ENCODE measurements around the gene TMBIM6. TPM values are rescaled to one million over a fixed set of nuclear protein-coding genes. Genes with fewer than 3 reads are reported as not detected.

Gene TMBIM6
- total and polyA plus RNA-seq, 9 of the 15 experiments (the other 6 are each of a cell fraction or from before 2014, with no cell fraction given), result 147 to 1,288 (median 352) TPM

DNA sequence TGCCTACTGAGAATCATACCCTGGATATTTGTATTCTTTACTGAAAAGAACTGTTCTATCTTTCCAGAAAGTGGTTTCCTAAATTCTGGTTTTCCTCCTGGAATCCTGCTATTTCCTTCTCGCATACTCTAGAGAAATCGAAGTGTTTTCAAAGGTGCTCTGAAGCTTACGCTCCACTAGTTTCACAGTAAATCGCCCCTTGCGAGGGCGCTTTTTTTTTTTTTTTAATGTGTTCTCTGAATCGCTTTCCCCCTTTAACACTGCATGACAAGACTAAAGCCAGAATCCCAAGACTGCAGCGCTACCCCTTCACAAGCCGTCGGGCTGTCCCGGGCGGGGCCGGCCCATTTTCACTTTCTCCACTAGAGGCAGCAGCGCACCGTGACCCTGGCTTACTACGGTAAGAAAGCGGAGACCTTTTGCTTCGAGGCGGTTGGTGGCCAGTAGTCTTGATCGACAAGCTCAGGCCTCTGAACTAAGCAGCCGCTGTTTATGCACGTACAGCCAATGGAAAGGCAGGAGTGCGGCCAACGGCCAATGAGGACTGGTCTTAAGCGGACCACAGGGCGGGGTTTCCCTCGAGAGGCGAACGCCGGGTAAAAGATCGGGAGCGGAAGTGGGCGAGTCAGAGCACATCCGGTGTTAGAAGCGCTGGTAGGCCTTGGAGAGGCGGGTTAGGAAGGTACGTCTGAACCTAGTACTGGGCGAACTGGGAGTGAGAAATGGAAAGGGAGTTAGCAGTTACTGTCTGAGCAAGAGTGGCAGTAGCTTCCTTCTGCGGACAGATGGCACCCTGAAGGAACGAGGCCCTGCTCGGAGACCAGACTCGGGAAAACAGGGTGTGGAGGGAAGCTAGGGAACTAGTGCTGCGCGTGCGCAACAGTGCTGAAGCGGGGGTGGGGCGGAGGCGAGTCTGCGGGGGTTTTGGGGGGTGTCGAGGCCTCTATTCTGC lies at the start of gene TMBIM6 (continued):
- TF ChIP-seq, protein P1, sequence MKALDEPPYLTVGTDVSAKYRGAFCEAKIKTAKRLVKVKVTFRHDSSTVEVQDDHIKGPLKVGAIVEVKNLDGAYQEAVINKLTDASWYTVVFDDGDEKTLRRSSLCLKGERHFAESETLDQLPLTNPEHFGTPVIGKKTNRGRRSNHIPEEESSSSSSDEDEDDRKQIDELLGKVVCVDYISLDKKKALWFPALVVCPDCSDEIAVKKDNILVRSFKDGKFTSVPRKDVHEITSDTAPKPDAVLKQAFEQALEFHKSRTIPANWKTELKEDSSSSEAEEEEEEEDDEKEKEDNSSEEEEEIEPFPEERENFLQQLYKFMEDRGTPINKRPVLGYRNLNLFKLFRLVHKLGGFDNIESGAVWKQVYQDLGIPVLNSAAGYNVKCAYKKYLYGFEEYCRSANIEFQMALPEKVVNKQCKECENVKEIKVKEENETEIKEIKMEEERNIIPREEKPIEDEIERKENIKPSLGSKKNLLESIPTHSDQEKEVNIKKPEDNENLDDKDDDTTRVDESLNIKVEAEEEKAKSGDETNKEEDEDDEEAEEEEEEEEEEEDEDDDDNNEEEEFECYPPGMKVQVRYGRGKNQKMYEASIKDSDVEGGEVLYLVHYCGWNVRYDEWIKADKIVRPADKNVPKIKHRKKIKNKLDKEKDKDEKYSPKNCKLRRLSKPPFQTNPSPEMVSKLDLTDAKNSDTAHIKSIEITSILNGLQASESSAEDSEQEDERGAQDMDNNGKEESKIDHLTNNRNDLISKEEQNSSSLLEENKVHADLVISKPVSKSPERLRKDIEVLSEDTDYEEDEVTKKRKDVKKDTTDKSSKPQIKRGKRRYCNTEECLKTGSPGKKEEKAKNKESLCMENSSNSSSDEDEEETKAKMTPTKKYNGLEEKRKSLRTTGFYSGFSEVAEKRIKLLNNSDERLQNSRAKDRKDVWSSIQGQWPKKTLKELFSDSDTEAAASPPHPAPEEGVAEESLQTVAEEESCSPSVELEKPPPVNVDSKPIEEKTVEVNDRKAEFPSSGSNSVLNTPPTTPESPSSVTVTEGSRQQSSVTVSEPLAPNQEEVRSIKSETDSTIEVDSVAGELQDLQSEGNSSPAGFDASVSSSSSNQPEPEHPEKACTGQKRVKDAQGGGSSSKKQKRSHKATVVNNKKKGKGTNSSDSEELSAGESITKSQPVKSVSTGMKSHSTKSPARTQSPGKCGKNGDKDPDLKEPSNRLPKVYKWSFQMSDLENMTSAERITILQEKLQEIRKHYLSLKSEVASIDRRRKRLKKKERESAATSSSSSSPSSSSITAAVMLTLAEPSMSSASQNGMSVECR (CRISPR knock-in tag; IDR thresholded peaks at IDR 0.05), result peak; percentile 86
- no peak for TF ChIP-seq PPARD (CRISPR knock-in tag; IDR thresholded peaks at IDR 0.05)
- TF ChIP-seq, protein P2, sequence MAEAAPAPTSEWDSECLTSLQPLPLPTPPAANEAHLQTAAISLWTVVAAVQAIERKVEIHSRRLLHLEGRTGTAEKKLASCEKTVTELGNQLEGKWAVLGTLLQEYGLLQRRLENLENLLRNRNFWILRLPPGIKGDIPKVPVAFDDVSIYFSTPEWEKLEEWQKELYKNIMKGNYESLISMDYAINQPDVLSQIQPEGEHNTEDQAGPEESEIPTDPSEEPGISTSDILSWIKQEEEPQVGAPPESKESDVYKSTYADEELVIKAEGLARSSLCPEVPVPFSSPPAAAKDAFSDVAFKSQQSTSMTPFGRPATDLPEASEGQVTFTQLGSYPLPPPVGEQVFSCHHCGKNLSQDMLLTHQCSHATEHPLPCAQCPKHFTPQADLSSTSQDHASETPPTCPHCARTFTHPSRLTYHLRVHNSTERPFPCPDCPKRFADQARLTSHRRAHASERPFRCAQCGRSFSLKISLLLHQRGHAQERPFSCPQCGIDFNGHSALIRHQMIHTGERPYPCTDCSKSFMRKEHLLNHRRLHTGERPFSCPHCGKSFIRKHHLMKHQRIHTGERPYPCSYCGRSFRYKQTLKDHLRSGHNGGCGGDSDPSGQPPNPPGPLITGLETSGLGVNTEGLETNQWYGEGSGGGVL (CRISPR knock-in tag; IDR thresholded peaks at IDR 0.05), result no peak
- TF ChIP-seq RBM25 (IDR thresholded peaks at IDR 0.05; ENCODE audit: low read depth, low read length, severe bottlenecking), result peak; percentile 54
- peak in 1 of 2 experiments; percentile 80; a peak in 1 of 3 replicates for TF ChIP-seq CBX3 (IDR thresholded peaks at IDR 0.05; ENCODE audit: borderline replicate concordance in 1 of 2, low read length in 2 of 2)
- peak; percentile 94 for TF ChIP-seq MYBL2 (IDR thresholded peaks at IDR 0.05; ENCODE audit: low read depth)
- TF ChIP-seq MYBL2 (CRISPR knock-in tag; IDR thresholded peaks at IDR 0.05; ENCODE audit: borderline replicate concordance), result no peak
- TF ChIP-seq ASH1L (IDR thresholded peaks at IDR 0.05; ENCODE audit: borderline replicate concordance, low read depth, partially characterized antibody), result peak; percentile 87
- TF ChIP-seq KDM5B (IDR thresholded peaks at IDR 0.05; ENCODE audit: insufficient replicate concordance, low read depth, low read length), result peak; percentile 94
- peak; percentile 78; the same call in 1 of the 2 replicates for TF ChIP-seq RFX7 (CRISPR knock-in tag; IDR thresholded peaks at IDR 0.05)
- TF ChIP-seq, protein P3, sequence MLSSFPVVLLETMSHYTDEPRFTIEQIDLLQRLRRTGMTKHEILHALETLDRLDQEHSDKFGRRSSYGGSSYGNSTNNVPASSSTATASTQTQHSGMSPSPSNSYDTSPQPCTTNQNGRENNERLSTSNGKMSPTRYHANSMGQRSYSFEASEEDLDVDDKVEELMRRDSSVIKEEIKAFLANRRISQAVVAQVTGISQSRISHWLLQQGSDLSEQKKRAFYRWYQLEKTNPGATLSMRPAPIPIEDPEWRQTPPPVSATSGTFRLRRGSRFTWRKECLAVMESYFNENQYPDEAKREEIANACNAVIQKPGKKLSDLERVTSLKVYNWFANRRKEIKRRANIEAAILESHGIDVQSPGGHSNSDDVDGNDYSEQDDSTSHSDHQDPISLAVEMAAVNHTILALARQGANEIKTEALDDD (IDR thresholded peaks at IDR 0.05), result no peak; the same call in 1 of the 2 replicates
- TF ChIP-seq ZBTB17 (CRISPR knock-in tag; IDR thresholded peaks at IDR 0.05), result peak; percentile 98
- TF ChIP-seq, protein P4, sequence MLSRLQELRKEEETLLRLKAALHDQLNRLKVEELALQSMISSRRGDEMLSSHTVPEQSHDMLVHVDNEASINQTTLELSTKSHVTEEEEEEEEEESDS (CRISPR knock-in tag; IDR thresholded peaks at IDR 0.05), result no peak
- no peak for TF ChIP-seq ZNF124 (CRISPR knock-in tag; IDR thresholded peaks at IDR 0.05)
- peak; percentile 99 for TF ChIP-seq TAF1 (IDR thresholded peaks at IDR 0.05; ENCODE audit: control insufficient read depth, extremely low read depth, insufficient read depth, low read length, severe bottlenecking)
- peak; percentile 86 for TF ChIP-seq SP1 (CRISPR knock-in tag; IDR thresholded peaks at IDR 0.05)
- TF ChIP-seq, protein P5, sequence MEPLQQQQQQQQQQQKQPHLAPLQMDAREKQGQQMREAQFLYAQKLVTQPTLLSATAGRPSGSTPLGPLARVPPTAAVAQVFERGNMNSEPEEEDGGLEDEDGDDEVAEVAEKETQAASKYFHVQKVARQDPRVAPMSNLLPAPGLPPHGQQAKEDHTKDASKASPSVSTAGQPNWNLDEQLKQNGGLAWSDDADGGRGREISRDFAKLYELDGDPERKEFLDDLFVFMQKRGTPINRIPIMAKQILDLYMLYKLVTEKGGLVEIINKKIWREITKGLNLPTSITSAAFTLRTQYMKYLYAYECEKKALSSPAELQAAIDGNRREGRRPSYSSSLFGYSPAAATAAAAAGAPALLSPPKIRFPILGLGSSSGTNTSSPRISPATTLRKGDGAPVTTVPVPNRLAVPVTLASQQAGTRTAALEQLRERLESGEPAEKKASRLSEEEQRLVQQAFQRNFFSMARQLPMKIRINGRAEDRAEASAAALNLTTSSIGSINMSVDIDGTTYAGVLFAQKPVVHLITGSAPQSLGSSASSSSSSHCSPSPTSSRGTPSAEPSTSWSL (CRISPR knock-in tag; IDR thresholded peaks at IDR 0.05; ENCODE audit: borderline replicate concordance), result no peak

Data from K562 (cell line).